ENCODE results near the gene UBL4A.
"Not testable (repeated sequence)": the region's sequence is repeated elsewhere in the genome, so short reads cannot be mapped to it uniquely, and the experiment has no call there.

UBL4A gene

GRCh38 chrX:154508384-154508745 is 21.9 kb upstream of the UBL4A start:
- FAIRE-seq (no peak), DNase-seq (ENCODE audit: low spot score) (no peak)

DNA sequence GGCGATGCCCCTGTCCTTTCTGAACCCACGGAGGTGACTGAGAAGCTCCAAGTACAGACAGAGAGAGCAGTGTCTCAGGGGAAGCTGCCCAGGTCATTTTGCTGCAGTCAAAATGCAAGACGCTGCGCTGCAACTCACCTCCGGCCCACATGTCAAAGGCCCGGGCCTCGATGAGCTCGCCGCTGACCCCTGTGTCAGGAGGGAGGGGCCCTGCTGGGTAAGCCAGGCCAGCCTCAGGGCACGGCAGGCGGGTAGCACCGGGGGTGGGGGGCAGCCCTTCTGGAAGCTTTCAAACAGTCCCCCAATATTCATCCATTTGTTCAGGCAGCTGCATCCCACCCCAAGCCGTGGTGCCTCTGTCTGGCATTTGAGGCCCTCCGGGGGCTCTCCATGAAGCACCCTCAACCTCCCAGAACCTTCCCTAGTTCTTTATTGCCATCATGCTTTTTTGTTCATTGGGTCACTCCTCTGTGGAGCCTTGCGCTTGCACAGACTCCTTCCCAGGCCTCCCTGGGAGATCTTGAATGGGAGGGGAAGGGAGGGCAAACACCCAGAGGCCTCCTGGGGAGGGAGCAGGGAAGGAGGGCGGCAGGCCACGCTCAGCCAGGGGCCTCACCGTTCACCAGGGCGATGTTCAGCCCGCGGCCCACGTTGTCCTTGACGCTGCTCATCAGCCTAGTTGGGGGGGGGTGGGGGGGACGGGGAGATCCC is 21.4 kb upstream of the UBL4A start:
- no peak for FAIRE-seq
- no peak for DNase-seq (ENCODE audit: low spot score)

GRCh38 chrX:154506483-154507332 is 20.3 kb upstream of the UBL4A start:
- no peak for FAIRE-seq

GRCh38 chrX:154505734-154506133 is 19.3 kb upstream of the UBL4A start:
- FAIRE-seq (no peak), DNase-seq (ENCODE audit: low spot score) (peak; percentile 62)

More at GRCh38 chrX:154506483-154507332, 20.3 kb upstream of the UBL4A start:
- DNase-seq (ENCODE audit: low spot score) = no peak

GRCh38 chrX:154502989-154503388 is 16.6 kb upstream of the UBL4A start:
- DNase-seq (ENCODE audit: low spot score) (no peak), FAIRE-seq (no peak)

DNA sequence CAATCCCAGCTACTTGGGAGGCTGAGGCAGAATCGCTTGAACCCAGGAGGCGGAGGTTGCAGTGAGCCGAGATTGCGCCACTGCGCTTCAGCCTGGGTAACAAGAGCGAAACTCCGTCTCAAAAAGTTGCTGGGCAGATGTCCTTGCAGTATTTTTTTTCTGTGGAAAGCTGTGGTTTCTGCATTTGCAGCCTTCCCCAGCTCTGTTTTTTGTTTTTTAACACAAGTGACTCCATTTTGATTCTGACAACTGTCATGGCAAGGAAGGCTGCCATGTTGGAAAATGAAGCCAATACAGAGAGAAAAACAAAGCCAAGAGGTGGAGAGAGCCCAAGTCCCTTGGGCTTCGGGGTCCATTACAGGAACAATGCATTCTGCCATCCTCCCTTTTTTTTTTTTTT is 15.7 kb upstream of the UBL4A start:
- DNase-seq (ENCODE audit: low spot score) (no peak), FAIRE-seq (no peak)

GRCh38 chrX:154501423-154501822 is 15.0 kb upstream of the UBL4A start:
- not testable (repeated sequence) for DNase-seq (ENCODE audit: low spot score); FAIRE-seq

GRCh38 chrX:154496591-154497137 is 10.2 kb upstream of the UBL4A start:
- not testable (repeated sequence) for DNase-seq (ENCODE audit: low spot score); FAIRE-seq

DNA sequence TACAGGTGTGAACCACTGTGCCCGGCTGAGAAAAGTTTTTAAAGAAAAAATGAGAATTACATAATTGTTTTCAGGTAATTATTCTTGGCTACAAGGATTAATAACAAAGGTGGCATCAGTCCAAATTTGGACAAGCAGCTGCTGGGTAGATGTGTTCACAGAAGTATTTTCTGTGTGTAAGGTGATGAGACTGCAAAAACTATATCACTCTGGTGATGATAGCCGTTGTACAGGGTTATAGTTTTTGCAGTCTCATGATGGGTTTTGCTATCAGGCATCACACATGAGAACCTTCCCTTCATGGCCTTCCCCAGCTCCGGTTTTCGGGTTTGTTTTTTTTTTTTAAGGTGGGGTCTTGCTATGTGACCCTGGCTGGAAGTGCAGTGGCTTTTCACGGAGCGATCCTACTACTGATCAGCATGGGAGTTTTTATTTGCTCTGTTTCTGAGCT is 9.1 kb upstream of the UBL4A start:
- no peak for FAIRE-seq
- no peak for DNase-seq (ENCODE audit: low spot score)

- DNase-seq (ENCODE audit: low spot score) (no peak), FAIRE-seq (no peak)
Observed at GRCh38 chrX:154494715-154495114, 8.3 kb upstream of the UBL4A start.

GRCh38 chrX:154490414-154491083 is 4.1 kb upstream of the UBL4A start, which contains the start of gene SLC10A3:
TSS of gene SLC10A3 (minus strand) at chrX:154490629. CDS start at chrX:154488940, 1,689 bp downstream.
- DNase-seq (ENCODE audit: low spot score) (peak; percentile 88), FAIRE-seq (peak; percentile 38)

- DNase-seq (ENCODE audit: low spot score) (peak; percentile 15), FAIRE-seq (peak; percentile 40)
Observed at GRCh38 chrX:154490021-154490413, 3.6 kb upstream of the UBL4A start.

DNA sequence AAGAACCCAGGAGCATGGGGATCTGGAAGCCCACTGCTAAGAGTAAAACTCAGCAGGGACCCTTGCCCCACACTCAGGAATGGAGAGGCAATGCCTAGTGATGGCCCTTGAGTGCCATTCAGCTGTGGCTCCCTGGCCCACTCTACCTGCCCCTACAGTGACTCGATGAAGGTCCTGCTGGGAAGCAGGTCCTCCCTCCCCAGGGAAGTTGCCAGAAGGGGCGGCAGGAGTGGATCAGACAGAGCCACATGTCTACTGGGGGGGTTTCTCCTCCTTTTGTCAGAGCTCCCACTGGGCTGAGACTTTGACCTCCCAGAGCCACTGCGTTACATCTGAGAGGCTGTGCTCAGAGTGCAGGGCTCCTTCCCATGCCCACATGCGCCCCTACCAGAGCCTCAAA is 2.8 kb upstream of the UBL4A start:
- no peak for FAIRE-seq
- no peak for DNase-seq (ENCODE audit: low spot score)

DNA sequence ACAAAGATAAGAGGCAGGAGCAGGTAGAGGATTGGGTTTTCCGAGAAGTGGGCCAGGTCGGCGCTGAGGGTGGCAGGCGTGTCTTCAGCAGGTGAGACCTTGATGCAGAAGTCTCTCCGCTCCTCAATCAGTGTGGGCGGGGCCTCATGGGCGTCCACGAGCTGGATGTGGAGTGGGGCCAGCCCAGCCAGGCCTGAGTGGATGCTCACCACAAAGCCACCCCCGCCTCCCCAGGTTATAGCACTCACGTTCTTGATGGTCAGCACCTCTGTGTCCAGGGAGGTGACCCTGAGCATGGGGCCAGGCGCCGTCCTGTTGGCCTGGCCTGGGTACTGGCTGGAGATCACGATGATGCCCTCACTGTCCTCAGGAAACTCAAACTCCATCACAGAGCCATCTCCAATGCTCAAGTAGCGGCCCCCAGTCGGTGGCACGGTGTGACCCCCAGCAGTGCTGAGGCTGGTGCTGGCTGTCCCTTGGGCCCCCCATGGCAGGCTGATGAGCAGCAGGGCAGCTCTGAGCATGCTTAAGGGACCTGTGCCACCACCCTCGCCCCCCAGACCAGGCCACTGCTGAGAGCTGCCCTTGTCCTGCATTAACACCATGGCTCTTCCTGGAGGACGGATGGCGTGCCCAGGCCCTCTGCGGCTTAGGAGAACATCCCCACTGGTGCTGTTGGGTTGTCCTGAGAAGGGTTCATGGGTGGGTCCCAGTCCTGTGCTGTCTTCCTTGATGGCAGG is 2.1 kb upstream of the UBL4A start:
- no peak for FAIRE-seq
- DNase-seq (ENCODE audit: low spot score) = no peak

DNA sequence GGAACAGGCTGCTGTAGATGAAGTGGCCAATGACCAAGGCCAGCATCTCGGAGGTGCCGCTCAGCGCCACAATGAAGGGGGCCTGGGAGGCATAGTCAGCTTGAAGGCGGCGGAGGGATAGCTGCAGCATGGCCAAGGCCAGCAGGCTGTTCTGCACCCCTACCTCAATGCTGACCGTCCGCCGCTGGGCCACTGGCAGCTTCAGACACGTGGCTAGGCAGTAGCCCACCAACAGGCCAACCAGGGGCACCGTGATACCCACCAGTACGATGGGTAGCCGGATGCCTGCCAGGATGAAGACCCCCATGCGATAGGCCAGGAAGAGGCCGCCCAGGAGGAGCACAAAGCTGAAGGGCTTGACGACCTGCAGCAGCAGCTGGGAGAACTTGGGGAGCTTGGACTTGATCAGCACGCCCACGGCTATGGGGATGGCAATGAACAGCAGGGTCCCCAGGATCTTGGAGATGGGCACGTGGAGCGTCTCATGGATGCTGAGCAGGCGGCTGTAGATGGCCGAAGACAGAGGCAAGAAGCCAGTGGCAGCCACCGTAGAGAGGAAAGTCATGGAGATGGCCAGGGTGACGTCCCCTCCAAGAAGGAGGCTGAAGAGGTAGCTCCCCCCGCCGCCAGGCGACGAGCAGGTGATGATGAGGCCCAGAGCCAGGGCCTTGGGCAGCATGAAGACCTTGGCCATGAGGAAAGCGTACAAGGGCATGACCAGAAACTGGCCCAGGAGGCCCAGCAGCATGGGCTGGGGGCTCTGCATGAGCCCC is 1.3 kb upstream of the UBL4A start:
- no peak for FAIRE-seq
- DNase-seq (ENCODE audit: low spot score) = no peak

GRCh38 chrX:154486052-154486395 is 391 bp downstream of the UBL4A start:
- no peak for FAIRE-seq
- no peak for DNase-seq (ENCODE audit: low spot score)

GRCh38 chrX:154485150-154486051 is 1.0 kb downstream of the UBL4A start:
- no peak for DNase-seq (ENCODE audit: low spot score)
- FAIRE-seq = no peak

DNA sequence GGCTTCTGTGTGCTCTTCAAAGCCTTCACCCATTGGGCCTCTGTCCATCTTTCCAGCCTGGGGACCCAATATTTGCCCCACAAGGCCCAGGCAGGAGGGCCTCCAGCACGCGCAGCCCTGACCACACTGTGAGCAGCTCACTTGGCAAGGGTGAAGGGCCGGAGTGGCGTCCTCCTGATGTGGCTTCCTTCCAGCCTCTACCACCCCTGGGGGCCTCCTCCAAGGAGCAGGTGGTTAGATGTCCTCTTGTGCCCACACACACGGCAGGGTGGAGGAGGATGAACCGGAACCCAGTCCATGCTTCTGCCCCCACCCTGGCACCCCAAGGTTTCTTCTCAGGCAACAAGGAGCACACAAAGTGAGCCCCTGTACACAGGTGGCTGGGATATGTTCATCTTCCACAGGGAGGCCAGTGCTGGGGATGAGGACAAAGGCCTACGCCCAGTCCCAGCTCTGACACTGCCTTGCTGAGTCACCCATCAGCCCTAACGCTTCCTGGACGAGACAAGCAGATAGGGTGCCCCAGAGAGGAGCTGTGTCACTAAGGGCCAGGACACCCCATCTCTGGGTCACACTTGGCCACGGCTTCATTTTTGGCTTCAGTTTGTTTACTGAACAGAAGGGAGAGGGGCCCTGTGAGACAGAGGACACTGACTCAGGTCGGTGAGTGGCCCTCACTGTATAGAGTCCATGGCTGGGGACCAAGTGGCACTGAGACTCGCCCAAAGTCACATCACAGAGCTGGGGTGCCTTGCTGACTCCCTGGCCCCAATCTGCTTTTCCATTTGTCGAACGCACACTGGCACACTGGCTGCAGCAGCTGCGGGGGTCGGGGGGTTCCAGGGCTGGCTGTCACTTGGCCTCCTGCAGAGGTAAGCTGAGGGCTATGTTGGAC is 1.9 kb downstream of the UBL4A start:
- no peak for FAIRE-seq
- no peak for DNase-seq (ENCODE audit: low spot score)

Data from RCC 7860 (cell line).